CD14-positive monocyte (primary cell): ENCODE results near the gene CBX2. TPM values are rescaled to one million over a fixed set of nuclear protein-coding genes. Genes with fewer than 3 reads are reported as not detected.

Experiments
- DNase-seq, 3 donors: peaks; one replicate each; pipeline ENCODE4 v3.0.0-alpha.2; 2011 to 2022
- H2AFZ ChIP-seq: 2 replicates; pipeline ENCODE4 v1.6.0; 2012; ENCODE audit warnings: mild to moderate bottlenecking, low read depth, low read length, inconsistent platforms; ENCODE audit not compliant: insufficient read depth, poor library complexity, severe bottlenecking
- H3K27ac ChIP-seq, 2 donors: 1 replicate in 1 of 2; 2 replicates in 1 of 2; pipeline ENCODE4 v1.5.1; 2012 to 2013; ENCODE audit warnings: low read length in 2 of 2, control low read depth in 1 of 2, inconsistent platforms in 1 of 2, low read depth in 1 of 2, mild to moderate bottlenecking in 1 of 2
- H3K27me3 ChIP-seq, 2 donors: one replicate each; pipeline versions ENCODE4 v1.6.0 to v1.6.1; 2011 to 2013; ENCODE audit warnings: low read length in 2 of 2; ENCODE audit not compliant: control insufficient read depth in 2 of 2, insufficient read depth in 2 of 2
- H3K36me3 ChIP-seq, 2 donors: replicated peaks in 1 of 2; 1 replicate in 1 of 2; 2 replicates in 1 of 2; pipeline versions ENCODE4 v1.5.1 to v1.6.1; 2012 to 2013; ENCODE audit warnings: low read length in 2 of 2, control low read depth in 1 of 2, inconsistent platforms in 1 of 2, mild to moderate bottlenecking in 1 of 2; ENCODE audit not compliant: insufficient read depth in 2 of 2, control insufficient read depth in 1 of 2
- H3K4me1 ChIP-seq, 2 donors: 1 replicate in 1 of 2; 2 replicates in 1 of 2; pipeline versions ENCODE4 v1.5.1 to v1.6.1; 2012 to 2013; ENCODE audit warnings: low read length in 2 of 2, control low read depth in 1 of 2, inconsistent platforms in 1 of 2, mild to moderate bottlenecking in 1 of 2, moderate library complexity in 1 of 2; ENCODE audit not compliant: insufficient read depth in 2 of 2, control insufficient read depth in 1 of 2
- H3K4me2 ChIP-seq: replicated peaks from 2 replicates; pipeline ENCODE3; 2012; ENCODE audit warnings: low read length, moderate library complexity, mild to moderate bottlenecking; ENCODE audit not compliant: poor library complexity, severe bottlenecking; ENCODE audit errors: extremely low read depth
- H3K4me3 ChIP-seq, 3 experiments: fragments of 200-600 bp in 1 of 3; sonication (generic) in 1 of 3; replicated peaks in 1 of 3; 1 replicate in 2 of 3; 2 replicates in 1 of 3; pipeline ENCODE4 v1.5.1; 2011 to 2013; ENCODE audit warnings: low read length in 3 of 3, mild to moderate bottlenecking in 3 of 3, control low read depth in 2 of 3, low read depth in 2 of 3, inconsistent platforms in 1 of 3, moderate library complexity in 1 of 3
- H3K79me2 ChIP-seq: 2 replicates; pipeline ENCODE4 v1.6.0; 2012; ENCODE audit warnings: mild to moderate bottlenecking, control low read depth, inconsistent platforms, low read length, moderate library complexity; ENCODE audit not compliant: insufficient read depth
- H3K9ac ChIP-seq: 2 replicates; pipeline ENCODE4 v1.6.0; 2017; ENCODE audit warnings: low read length, mild to moderate bottlenecking; ENCODE audit not compliant: insufficient read depth, poor library complexity, severe bottlenecking
- H3K9me3 ChIP-seq, 2 donors: replicated peaks in 1 of 2; 1 replicate in 1 of 2; 2 replicates in 1 of 2; pipeline versions ENCODE4 v1.5.1 to v1.6.1; 2012 to 2013; ENCODE audit warnings: low read length in 2 of 2, control low read depth in 1 of 2; ENCODE audit not compliant: control insufficient read depth in 1 of 2, insufficient read depth in 1 of 2
- H4K20me1 ChIP-seq: 2 replicates; pipeline ENCODE4 v1.6.0; 2012; ENCODE audit warnings: mild to moderate bottlenecking, low read length, control low read depth, moderate library complexity; ENCODE audit not compliant: insufficient read depth
- H3K27ac Mint-ChIP-seq, 7 donors: one replicate each; pipeline ENCODE4 v1.8.0; 2020; ENCODE audit warnings: mild to moderate bottlenecking in 7 of 7, mixed read lengths in 7 of 7, moderate library complexity in 6 of 7, inconsistent platforms in 2 of 7
- H3K27me3 Mint-ChIP-seq, 3 donors: one replicate each; pipeline ENCODE4 v1.8.0; 2021 to 2022; ENCODE audit warnings: low read depth in 3 of 3, mild to moderate bottlenecking in 3 of 3, mixed read lengths in 3 of 3, moderate library complexity in 3 of 3, inconsistent platforms in 1 of 3
- H3K36me3 Mint-ChIP-seq, 2 donors: one replicate each; pipeline ENCODE4 v1.8.0; 2020; ENCODE audit warnings: mixed read lengths in 2 of 2, inconsistent platforms in 1 of 2, mild to moderate bottlenecking in 1 of 2
- H3K4me1 Mint-ChIP-seq: one replicate; pipeline ENCODE4 v1.8.0; 2020; ENCODE audit warnings: mild to moderate bottlenecking, mixed read lengths
- H3K4me3 Mint-ChIP-seq, 2 donors: one replicate each; pipeline ENCODE4 v1.8.0; 2020; ENCODE audit warnings: mild to moderate bottlenecking in 2 of 2, mixed read lengths in 2 of 2, moderate library complexity in 1 of 2
- H3K9me3 Mint-ChIP-seq, 7 donors: one replicate each; pipeline ENCODE4 v1.8.0; 2020 to 2022; ENCODE audit warnings: mixed read lengths in 7 of 7, mild to moderate bottlenecking in 6 of 7, moderate library complexity in 6 of 7, inconsistent platforms in 2 of 7
- CTCF ChIP-seq: fragments of 200-600 bp; IDR thresholded peaks from one replicate; pipeline ENCODE4 v1.8.0; 2022; ENCODE audit warnings: antibody characterized with exemption, mild to moderate bottlenecking
- WGBS: methylation state at CpG from one replicate; pipeline ENCODE4 v1.1.5; 2013; ENCODE audit warnings: missing lambda C conversion rate; ENCODE audit not compliant: insufficient coverage; 5-methylcytosine and 5-hydroxymethylcytosine counted together
- intact Hi-C, 2 donors: fragments of 100-400 bp; cut with micrococcal nuclease; formaldehyde crosslinking; loops; one replicate each; pipeline versions ENCODE4 v1.15.0 to v1.15.1; 2023
- polyA plus RNA-seq, 3 donors: library from polyadenylated mRNA; depleted of rRNA in 1 of 3; unstranded in 2 of 3; stranded (reverse) in 1 of 3; fragments of 300-500 nt in 2 of 3; fragments of >200 nt in 1 of 3; fragmentation: Illumina TruSeq in 2 of 3; gene quantifications; 1 replicate in 2 of 3; 2 replicates in 1 of 3; pipeline ENCODE4 v1.2.3, GENCODE V29; 2012 to 2021

CBX2 gene
- polyA plus RNA-seq, 3 donors: 0.09 to 0.95 TPM; not detected in 1

GRCh38 chr17:79826204-79826680, 48.3 kb downstream of the CBX2 start:
- no peak overlapping the region for H3K9ac ChIP-seq
- peak overlapping the region in 1 of 3 experiments; percentile 49 for H3K4me3 ChIP-seq
- 2% methylated on average over 7 of the region's 11 CpGs for WGBS

GRCh38 chr17:79826841-79827578, 49.1 kb downstream of the CBX2 start:
- Mint-ChIP-seq H3K27me3 (peaks cover 16 to 27% (median 20%) of the 10 kb centered on the region in 3 donors), H3K9me3 (no peaks in the 10 kb centered on the region), H3K4me1 (peaks cover 49% of the 10 kb centered on the region), H3K4me3 (peak overlapping the region in 1 of 2 donors; percentile 6), H3K27ac (no peak overlapping the region), H3K36me3 (no peaks in the 10 kb centered on the region)
- peak overlapping the region in 1 of 3 experiments; percentile 49 for H3K4me3 ChIP-seq
- no peak for TF ChIP-seq CTCF
- H3K36me3 ChIP-seq: no peaks in the 10 kb centered on the region
- no peak overlapping the region for H2AFZ ChIP-seq
- peaks cover 18% of the 10 kb centered on the region for H4K20me1 ChIP-seq
- 88% methylated on average over 17 of the region's 26 CpGs for WGBS
- no peaks in the 10 kb centered on the region for H3K79me2 ChIP-seq
- no peak for DNase-seq
- H3K4me2 ChIP-seq: peak overlapping the region; percentile 55
- no peaks in the 10 kb centered on the region for H3K9me3 ChIP-seq
- intact Hi-C loops: no loop called here
- no peak overlapping the region for H3K9ac ChIP-seq
- no peak overlapping the region for H3K27ac ChIP-seq
- no peaks in the 10 kb centered on the region for H3K27me3 ChIP-seq
- peaks cover 34 to 50% of the 10 kb centered on the region in 2 donors for H3K4me1 ChIP-seq

More at GRCh38 chr17:79826204-79826680, 48.3 kb downstream of the CBX2 start:
- Mint-ChIP-seq H3K36me3 (no peaks in the 10 kb centered on the region), H3K27ac (peak overlapping the region in 2 of 7 donors; percentile 15 to 54), H3K9me3 (no peaks in the 10 kb centered on the region), H3K4me1 (peaks cover 42% of the 10 kb centered on the region), H3K27me3 (peaks cover 17 to 29% (median 22%) of the 10 kb centered on the region in 3 donors), H3K4me3 (peak overlapping the region in 1 of 2 donors; percentile 76)
- Histone ChIP-seq H3K9me3 (no peaks in the 10 kb centered on the region), H2AFZ (no peak overlapping the region), H3K27me3 (peaks cover 0 to 3% of the 10 kb centered on the region in 2 donors), H4K20me1 (peaks cover 11% of the 10 kb centered on the region), H3K27ac (no peak overlapping the region), H3K36me3 (no peaks in the 10 kb centered on the region), H3K4me2 (peak overlapping the region; percentile 55), H3K79me2 (no peaks in the 10 kb centered on the region), H3K4me1 (peaks cover 27 to 42% of the 10 kb centered on the region in 2 donors)
- TF ChIP-seq CTCF: no peak
- intact Hi-C loops: no loop called here
- peak; percentile 66 to 77 (median 77) for DNase-seq
